DMS79 (cell line): ENCODE results near the gene ACOT4.
"Not testable (repeated sequence)": the region's sequence is repeated elsewhere in the genome, so short reads cannot be mapped to it uniquely, and the experiment has no call there.

Experiments
- DNase-seq: peaks from one replicate; lab custom pipeline; 2025; lab: John Stamatoyannopoulos, UW

The ACOT4 gene, protein sequence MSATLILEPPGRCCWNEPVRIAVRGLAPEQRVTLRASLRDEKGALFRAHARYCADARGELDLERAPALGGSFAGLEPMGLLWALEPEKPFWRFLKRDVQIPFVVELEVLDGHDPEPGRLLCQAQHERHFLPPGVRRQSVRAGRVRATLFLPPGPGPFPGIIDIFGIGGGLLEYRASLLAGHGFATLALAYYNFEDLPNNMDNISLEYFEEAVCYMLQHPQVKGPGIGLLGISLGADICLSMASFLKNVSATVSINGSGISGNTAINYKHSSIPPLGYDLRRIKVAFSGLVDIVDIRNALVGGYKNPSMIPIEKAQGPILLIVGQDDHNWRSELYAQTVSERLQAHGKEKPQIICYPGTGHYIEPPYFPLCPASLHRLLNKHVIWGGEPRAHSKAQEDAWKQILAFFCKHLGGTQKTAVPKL

GRCh38 chr14:73591690-73592449 lies at the start of gene ACOT4:
TSS of gene ACOT4 (plus strand) at chr14:73591873. CDS start at chr14:73591960, 87 bp downstream.
- DNase-seq: peak; percentile 49

GRCh38 chr14:73542961-73543360 lies 48.7 kb upstream of the ACOT4 start:
- DNase-seq: not testable (repeated sequence)

GRCh38 chr14:73545353-73545752 lies 46.3 kb upstream of the ACOT4 start:
- DNase-seq: not testable (repeated sequence)

GRCh38 chr14:73549097-73549496 lies 42.6 kb upstream of the ACOT4 start:
- not testable (repeated sequence) for DNase-seq

GRCh38 chr14:73549889-73550524 lies 41.7 kb upstream of the ACOT4 start:
- DNase-seq: not testable (repeated sequence)

GRCh38 chr14:73553845-73554244 lies 37.8 kb upstream of the ACOT4 start:
- DNase-seq: no peak

DNA sequence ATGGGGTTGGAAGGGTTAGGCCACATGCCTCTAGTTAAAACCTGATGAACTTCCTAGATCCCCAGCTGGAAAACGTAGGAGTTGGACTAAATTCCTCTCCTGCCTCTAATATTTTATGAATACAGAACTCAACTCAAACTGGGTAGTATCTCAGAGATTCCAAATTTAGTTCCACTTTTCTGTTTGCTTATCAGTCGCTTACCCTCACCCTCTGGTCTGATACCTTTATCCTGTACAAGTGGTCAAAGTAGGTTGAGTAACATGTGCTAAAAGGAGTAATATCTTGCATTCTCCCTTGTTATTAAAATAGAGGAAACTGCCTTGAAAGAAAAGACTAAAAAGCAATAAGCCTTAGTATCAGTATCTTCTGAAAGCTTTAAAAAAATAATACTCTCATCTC lies 34.5 kb upstream of the ACOT4 start:
- DNase-seq: not testable (repeated sequence)

DNA sequence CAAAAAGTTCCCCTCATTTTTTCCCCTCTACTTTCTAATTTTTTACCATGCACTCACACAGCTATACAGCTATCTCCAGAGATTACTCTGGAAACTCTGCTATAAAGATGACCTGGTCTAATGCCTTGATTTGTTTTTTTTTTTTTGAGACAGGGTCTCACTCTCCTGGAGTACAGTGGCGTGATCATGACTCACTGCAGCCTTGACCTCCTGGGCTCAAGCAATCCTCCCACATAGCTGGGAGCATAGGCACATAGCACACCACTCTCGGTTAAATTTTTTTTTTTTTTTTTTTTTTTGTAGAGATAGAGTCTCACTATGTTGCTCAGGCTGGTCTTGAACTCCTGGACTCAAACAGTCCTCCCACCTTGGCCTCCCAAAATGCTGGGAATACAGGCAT lies 33.4 kb upstream of the ACOT4 start:
- not testable (repeated sequence) for DNase-seq

GRCh38 chr14:73562256-73562655 lies 29.4 kb upstream of the ACOT4 start:
- not testable (repeated sequence) for DNase-seq

DNA sequence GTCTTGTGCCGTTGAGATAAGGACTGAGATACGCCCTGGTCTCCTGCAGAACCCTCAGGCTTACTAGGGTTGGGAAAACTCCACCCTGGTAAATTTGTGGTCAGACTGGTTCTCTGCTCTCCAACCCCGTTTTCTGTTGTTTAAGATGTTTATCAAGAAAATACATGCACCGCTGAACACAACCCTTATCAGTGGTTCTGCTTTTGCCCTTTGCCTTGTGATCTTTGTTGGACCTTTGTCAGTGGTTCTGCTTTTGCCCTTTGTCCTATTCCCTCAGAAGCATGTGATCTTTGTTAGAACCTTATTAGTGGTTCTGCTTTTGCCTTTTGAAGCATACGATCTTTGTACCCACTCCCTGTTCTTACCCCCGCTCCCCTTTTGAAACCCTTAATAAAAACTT lies 29.0 kb upstream of the ACOT4 start:
- DNase-seq: not testable (repeated sequence)

DNA sequence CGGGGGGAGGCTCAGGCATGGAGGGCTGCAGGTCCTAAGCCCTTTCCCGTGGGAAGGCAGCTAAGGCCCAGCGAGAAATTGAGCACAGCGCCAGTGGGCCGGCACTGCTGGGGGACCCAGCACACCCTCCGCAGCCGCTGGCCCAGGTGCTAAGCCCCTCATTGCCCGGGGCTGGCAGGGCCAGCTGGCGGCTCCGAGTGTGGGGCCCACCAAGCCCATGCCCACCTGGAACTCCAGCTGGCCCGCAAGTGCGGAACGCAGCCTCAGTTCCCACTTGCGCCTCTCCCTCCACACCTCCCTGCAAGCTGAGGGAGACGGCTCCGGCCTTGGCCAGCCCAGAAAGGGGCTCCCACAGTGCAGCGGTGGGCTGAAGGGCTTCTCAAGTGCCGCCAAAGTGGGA lies 25.2 kb upstream of the ACOT4 start:
- DNase-seq: not testable (repeated sequence)

DNA sequence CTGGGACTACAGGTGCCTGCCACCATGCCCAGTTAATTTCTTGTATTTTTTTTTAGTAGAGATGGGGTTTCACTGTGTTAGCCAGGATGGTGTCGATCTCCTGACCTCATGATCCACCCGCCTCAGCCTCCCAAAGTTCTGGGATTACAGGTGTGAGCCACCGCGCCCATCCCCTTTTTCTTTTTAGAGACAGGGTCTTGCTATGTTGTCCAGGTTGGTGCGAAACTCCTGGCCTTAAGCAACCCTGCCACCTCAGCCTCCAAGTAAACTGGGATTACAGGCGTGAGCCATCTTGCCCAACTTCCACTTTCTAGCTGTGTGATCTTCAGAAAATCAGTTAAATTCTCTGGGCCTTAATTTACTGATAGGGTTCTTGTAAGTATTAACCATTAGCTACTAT lies 24.7 kb upstream of the ACOT4 start:
- not testable (repeated sequence) for DNase-seq

DNA sequence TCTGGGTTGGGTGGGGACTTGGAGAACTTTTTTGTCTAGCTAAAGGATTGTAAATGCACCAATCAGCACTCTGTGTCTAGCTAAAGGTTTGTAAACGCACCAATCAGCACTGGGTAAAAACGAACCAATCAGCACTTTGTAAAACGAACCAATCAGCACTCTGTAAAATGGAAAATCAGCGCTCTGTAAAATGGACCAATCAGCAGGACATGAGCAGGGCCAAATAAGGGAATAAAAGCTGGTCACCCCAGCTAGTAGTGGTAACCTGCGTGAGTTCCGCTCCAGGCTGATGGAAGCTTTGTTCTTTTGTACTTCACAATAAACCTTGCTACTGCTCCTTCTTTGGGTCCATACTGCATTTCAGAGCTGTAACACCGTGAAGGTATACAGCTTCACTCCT lies 24.3 kb upstream of the ACOT4 start:
- DNase-seq: no peak

- peak; percentile 80 for DNase-seq
Measured at GRCh38 chr14:73567951-73568885, 23.5 kb upstream of the ACOT4 start.

- DNase-seq: not testable (repeated sequence)
Measured at GRCh38 chr14:73568886-73569184, 22.8 kb upstream of the ACOT4 start.

- peak; percentile 92 for DNase-seq
Measured at GRCh38 chr14:73569185-73569958, 22.3 kb upstream of the ACOT4 start, which contains the start of gene ACOT2. TSS of gene ACOT2 (plus strand) at chr14:73569213. CDS start at chr14:73569241, 28 bp downstream.

DNA sequence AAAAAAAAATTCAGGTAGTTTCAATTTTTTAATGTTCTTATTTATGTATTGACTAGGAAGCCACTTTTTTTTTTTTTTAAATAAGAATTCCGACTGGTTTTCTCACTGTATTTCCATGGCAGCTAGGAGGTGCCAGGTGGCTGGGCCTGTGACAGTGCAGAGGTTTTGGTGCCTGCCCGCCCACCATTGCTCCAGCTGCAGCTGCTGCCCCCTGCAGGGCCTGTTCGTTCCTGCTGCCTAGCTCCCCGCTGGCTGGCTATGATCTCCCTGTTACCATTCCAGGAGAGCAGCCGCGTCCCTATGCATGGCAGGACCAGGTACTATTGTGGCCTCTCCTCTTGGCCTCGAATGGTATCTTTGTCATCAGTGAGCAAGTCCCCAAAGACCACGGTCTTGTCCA lies 20.8 kb upstream of the ACOT4 start:
- peak; percentile 8 for DNase-seq

- not testable (repeated sequence) for DNase-seq
Measured at GRCh38 chr14:73573034-73573433, 18.6 kb upstream of the ACOT4 start.

- DNase-seq: not testable (repeated sequence)
Measured at GRCh38 chr14:73573740-73574139, 17.9 kb upstream of the ACOT4 start.

DNA sequence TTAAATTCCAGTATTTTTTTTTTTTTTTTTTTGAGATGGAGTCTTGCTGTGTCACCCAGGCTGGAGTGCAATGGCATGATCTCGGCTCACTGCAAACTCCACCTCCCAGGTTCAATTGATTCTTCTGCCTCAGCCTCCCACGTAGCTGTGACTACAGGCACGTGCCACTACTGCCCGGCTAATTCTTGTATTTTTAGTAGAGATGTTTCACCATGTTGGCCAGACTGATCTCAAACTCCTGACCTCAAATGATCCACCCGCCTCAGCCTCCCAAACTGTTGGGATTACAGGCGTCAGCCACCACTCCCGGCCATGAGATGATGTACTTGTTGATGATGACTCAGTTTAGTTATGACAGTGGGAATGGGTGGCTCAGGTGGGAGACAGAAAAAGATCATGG lies 17.4 kb upstream of the ACOT4 start:
- DNase-seq: not testable (repeated sequence)

DNA sequence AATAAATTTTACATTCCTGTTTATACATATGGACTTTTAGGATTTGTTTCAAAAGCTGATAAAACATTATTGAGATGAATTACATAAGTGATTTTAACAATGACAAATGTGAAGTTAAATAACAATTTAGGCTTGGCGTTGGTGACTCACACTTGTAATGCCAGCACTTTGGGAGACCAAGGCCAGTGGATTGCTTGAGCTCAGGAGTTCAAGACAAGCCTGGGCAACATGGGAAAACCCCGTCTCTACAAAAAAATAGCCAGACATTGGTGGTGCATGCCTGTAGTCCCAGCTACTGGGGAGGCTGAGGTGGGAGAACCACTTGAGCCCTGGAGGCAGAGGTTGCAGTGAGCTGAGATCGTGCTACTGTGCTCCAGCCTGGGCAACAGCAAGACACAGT lies 15.3 kb upstream of the ACOT4 start:
- no peak for DNase-seq
